ENCODE results near the gene DCDC2.

- TF ChIP-seq POLR2A (IDR thresholded peaks at IDR 0.05; ENCODE audit: low read length), result no peak
- TF ChIP-seq GATA1 (IDR thresholded peaks at IDR 0.05; ENCODE audit: low read depth, low read length), result no peak
Observed at GRCh38 chr6:24283043-24283985, 74.5 kb downstream of the DCDC2 start.
